GM12872 (cell line): Measurements from ENCODE around the gene ADK.

Experiments used
- TF ChIP-seq, protein P1 (sequence below): IDR thresholded peaks from 3 replicates; pipeline ENCODE4 v1.5.1; 2011; ENCODE audit warnings: low read depth, mild to moderate bottlenecking, low read length, moderate library complexity; ENCODE audit not compliant: insufficient read depth

ADK gene

DNA sequence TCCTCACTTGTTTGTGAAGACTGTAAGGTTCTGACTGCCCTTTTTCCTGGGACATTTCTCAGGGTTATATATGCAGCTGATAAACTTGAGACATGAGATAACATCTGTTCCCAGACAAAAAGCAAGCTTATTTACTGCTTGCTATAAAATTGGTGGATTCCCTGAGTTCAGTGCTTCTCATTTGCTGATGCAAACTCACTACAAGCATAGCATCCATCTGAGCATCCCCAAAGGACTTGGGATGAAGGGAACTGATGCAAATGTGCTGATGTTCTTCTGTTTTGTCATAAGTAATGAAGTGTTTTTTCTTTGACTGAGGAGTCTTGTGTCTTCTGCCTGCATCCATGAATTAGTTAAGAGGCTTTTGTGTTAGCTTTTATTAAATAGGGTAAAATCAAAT, 183.2 kb downstream of the ADK start:
- TF ChIP-seq, protein P1, sequence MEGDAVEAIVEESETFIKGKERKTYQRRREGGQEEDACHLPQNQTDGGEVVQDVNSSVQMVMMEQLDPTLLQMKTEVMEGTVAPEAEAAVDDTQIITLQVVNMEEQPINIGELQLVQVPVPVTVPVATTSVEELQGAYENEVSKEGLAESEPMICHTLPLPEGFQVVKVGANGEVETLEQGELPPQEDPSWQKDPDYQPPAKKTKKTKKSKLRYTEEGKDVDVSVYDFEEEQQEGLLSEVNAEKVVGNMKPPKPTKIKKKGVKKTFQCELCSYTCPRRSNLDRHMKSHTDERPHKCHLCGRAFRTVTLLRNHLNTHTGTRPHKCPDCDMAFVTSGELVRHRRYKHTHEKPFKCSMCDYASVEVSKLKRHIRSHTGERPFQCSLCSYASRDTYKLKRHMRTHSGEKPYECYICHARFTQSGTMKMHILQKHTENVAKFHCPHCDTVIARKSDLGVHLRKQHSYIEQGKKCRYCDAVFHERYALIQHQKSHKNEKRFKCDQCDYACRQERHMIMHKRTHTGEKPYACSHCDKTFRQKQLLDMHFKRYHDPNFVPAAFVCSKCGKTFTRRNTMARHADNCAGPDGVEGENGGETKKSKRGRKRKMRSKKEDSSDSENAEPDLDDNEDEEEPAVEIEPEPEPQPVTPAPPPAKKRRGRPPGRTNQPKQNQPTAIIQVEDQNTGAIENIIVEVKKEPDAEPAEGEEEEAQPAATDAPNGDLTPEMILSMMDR = no peak

DNA sequence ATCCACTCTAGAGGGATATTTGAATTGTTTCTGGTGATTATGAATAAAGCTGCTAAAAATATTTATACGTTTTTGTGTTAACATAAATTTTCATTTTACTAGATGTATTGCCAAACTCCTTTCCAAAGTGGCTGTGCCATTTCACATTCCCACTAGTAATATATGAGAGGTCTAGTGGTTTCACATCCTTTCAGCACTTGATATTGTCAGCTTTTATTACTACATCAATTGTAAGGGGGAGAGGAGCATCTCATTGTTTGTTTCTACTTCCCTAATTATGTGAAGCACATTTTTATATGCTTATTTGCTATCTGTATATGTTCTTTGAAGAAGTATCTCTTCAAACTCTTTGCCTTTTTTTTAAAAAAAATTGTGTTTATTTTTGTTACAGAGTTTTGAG, 184.5 kb downstream of the ADK start:
- TF ChIP-seq, protein P1 = no peak

DNA sequence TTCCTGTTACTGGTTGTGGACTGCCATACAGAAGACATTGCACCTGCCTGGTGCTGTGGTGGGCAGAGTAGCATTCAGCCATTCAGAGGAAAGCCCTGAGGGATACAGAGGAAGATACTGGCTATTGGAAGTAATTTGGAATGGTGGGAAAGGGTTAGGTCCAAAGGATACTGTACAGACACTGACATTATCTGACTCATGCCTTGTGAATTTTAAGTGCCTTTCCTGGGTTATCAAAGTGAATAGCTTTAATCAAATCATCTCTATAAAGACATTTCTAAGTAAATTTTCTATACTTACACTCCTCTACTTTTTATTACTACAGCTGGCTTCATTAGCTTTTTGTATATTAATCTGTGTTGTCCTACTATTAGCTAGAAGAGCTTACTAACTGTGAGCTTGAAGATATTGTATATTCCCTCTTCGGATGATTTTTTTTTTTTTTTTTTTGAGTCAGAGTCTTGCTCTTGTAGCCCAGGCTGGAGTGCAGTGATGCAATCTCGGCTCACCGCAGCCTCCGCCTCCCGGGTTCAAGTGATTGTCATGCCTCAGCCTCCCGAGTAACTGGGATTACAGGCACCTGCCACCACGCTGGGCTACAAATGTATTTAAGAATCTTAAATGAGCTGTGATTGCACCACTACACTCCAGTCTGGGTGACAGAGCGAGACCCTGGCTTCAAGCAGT, 186.5 kb downstream of the ADK start:
- TF ChIP-seq, protein P1 = no peak

DNA sequence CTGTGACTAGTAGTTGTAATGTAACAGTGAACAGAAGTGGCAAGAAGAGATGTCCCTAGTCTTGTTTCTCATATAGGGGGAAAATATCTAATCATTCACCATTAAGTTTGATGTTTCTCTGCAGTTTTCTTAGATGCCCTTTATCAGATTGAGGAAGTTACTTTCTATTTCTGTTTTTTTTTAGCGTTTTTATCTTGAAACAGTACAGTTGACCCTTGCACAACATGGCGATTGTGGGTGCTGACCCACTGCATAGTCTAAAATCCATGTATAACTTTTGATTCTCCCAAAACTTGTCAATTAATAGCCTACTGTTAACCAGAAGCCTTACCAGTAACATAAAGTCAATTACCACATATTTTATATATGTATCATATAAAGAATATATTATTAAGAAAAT, 192.0 kb downstream of the ADK start:
- TF ChIP-seq, protein P1 = no peak

DNA sequence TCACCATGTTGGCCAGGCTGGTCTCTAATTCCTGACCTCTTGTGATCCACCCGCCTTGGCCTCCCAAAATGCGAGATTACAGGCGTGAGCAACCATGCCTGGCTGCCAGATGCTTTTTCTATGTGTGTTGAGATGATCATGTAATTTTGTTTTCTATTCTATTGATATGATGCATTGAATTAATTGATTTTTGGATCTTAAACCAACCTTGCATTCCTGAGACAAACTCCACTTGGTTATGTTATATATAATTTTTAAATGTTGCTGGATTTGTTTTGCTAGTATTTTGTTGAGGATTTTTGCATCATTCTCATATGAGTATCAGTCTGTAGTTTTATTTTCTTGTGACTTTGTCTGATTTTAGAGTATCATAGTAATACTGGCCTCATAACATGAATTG, 192.8 kb downstream of the ADK start:
- TF ChIP-seq, protein P1 = no peak

DNA sequence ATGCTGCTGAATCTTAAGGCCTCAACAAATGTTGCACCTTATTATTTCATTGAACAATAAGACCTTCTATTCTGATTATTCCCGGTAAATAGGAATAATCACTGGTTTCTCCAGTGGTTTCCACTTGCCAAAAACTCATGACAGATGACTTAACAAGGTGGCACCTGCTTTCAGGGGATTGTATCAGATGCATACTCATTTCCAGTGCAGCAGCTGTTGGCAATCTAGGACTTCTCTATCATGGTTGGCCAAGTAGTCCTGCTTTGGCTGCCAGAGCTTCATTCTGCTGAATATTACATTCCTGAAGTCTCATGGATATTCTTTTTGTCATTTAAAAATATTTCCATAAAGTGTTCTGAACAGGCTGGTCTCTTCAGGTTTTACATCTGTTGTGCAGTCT, 193.3 kb downstream of the ADK start:
- TF ChIP-seq, protein P1 = no peak

DNA sequence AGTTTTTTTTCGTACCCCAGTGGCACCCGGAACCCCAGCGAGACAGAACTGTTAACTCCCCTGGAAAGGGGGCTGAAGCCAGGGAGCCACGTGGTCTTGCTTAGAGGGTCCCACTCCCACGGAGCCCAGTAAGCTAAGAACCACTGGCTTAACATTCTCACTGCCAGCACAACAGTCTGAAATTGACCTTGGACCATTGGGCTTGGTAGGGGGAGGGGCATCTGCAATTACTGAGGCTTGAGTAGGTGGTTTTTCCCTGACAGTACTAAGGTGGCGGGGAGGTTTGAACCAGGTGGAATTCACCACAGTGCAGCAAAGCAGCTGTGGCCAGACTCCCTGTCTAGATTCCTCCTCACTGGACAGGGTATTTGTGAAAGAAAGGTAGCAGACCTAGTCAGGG, 196.5 kb downstream of the ADK start:
- TF ChIP-seq, protein P1 = no peak
